GM18507 (cell line): ENCODE measurements around the gene GGA1.

ENCODE experiments used
- DNase-seq: peaks from one replicate; pipeline ENCODE4 v3.0.0; 2011; ENCODE audit warnings: low read depth; ENCODE audit not compliant: insufficient read length; ENCODE audit errors: extremely low spot score
- FAIRE-seq: peaks from 2 replicates; lab custom pipeline; 2011; peaks lifted over from hg19 to GRCh38; lab: Jason Lieb, UNC

The GGA1 gene

DNA sequence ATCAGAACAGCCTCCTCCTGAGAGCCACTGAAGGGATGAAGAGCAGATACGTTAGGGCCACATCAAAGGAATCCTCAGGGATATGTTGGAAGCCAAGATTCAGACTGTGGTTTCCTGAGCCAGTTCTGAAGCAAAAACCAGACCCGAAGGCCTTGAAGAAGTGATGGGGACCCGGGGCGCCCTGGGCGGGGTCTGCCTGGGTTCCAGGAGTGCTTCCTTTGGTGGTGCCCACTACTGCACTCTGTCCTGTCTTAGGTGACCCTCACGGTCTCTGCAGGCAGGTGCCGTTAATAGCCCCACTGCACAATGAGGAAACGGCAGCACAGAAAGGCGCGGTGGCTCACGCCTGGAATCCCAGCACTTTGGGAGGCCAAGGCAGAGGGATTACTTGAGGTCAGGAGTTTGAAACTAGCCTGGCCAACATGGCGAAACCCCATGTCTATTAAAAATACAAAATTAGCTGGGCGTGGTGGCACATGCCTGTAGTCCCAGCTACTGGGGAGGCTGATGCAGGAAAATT lies 18.0 kb downstream of the GGA1 start:
- FAIRE-seq (no peak), DNase-seq (no peak)

DNA sequence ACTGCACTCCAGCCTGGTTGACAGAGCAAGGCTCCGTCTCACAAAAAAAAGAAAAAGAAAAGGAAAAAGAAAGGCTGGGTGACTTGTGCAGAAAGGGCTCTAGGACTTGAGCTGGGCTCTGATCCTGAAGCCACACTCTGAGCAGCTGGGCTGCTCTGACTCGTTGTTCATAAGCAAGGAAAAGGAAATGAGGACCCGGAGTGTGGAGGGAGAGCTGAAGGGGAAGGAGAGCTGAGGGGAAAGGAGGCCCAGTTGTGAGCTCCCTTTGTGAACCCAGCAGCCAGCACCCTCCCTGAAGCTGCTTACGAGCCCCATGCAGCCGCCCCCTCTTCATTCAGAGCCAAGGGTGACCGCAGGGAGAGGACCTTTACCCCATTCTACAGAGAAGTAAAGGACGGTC lies 18.5 kb downstream of the GGA1 start:
- DNase-seq: no peak
- no peak for FAIRE-seq

DNA sequence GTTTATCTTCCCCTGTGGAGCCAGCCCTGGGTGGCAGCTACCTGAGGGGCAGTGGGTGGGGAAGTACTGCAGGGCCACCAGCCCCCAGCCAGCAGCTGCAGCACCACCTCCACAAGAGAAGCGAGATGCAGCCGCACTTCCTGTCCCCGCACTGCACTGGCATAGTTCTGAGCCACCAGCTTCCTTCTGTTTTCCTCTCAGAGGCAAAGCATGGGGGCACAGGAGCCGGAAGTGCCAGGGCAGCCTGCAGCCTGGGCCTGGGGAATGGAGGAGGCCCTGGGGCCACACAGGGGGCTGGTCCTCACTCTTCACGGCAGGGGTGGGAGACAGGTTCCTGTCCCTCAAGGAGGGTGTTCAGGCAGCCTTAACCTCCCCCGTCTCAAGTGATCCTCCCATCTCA lies 18.9 kb downstream of the GGA1 start:
- FAIRE-seq: no peak
- DNase-seq: no peak

DNA sequence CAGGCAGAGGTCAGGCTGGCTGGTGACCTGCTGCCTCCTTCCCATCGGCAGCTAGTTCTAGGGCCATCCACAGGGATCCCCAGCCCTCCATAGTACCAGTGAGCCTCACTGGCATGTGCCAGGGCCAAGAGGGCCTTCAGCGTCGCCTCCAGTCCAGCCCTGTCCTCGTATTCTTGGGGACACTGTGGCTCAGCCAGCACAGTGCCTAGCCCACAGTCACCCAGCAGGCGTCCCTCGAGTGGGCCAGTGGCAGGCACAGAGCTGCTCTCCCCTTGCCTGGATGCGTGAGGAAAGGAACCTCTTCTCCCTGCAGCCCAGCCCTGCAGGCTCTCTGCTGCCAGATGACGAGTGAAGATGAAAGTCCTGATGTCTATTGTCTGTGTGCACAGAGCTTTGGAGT lies 20.2 kb downstream of the GGA1 start:
- DNase-seq: no peak
- no peak for FAIRE-seq

DNA sequence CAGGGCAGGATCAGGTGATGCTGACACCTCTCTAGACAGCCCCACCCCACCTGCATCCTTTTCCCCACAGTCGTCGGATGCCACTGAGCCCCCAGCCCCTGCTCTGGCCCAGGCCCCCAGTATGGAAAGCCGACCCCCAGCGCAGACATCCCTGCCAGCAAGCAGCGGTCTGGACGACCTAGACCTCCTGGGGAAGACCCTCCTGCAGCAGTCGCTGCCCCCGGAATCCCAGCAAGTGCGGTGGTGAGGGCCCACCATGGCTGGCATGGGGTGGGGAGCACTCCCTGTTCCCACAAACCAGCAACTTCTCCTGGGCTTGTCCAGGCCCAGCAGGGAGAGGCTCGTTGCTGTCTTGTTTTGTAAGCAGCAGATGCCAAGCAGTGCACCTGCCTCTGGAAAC lies 21.3 kb downstream of the GGA1 start:
- FAIRE-seq (no peak), DNase-seq (no peak)

DNA sequence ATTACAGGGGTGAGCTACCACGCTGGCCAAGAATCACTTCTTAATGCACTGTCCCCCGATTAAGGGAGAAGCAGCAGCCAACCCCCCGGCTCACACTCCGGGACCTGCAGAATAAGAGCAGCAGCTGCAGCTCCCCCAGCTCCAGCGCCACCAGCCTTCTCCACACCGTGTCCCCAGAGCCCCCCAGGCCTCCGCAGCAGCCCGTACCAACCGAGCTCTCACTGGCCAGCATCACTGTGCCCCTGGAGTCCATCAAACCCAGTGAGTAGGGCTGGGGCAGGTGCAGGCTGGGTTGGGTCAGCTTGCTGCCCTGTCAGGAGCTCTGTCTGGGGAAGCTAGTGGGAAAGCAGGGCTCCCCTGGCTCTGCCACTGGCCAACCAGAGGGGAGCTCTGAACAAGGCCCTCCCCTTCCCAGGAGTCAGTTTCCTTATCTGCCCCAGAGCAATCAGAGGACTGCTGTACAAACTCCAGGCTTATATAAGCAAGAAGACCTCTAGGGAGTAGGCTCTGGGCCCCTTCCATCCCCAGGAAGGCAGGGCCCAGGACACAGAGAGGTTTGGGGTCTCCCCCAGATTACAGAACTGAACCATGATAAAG lies 22.3 kb downstream of the GGA1 start:
- DNase-seq: no peak
- no peak for FAIRE-seq

DNA sequence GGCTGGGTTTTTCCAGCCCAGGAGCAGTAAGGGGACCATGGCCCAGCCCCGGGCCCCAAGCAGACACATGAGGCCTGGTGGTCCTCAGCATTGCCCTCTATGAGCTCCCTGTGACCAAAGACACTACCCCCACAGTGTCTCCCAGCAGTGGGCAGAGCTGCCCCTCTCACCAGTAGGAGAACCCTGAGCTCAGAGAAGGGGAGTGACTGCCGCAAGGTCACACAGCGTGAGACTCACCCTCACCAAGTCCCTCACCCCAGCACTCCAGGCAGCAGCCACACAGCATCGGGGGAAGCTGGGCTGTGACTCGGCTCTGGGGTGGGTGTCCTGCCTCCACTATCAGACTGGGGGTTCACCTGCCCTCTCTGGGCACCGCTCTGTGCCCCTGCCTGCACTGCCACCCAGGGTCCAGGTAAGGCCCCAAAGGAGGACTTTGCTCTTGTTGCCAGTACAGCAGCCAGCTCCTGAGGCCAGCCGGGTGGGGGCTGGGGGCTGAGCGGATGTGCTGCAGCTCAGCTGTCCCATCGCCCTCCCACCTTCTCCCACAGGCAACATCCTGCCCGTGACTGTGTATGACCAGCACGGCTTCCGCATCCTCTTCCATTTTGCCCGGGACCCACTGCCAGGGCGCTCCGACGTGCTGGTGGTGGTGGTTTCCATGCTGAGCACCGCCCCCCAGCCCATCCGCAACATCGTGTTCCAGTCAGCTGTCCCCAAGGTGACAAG lies 23.0 kb downstream of the GGA1 start:
- DNase-seq: no peak
- no peak for FAIRE-seq

DNA sequence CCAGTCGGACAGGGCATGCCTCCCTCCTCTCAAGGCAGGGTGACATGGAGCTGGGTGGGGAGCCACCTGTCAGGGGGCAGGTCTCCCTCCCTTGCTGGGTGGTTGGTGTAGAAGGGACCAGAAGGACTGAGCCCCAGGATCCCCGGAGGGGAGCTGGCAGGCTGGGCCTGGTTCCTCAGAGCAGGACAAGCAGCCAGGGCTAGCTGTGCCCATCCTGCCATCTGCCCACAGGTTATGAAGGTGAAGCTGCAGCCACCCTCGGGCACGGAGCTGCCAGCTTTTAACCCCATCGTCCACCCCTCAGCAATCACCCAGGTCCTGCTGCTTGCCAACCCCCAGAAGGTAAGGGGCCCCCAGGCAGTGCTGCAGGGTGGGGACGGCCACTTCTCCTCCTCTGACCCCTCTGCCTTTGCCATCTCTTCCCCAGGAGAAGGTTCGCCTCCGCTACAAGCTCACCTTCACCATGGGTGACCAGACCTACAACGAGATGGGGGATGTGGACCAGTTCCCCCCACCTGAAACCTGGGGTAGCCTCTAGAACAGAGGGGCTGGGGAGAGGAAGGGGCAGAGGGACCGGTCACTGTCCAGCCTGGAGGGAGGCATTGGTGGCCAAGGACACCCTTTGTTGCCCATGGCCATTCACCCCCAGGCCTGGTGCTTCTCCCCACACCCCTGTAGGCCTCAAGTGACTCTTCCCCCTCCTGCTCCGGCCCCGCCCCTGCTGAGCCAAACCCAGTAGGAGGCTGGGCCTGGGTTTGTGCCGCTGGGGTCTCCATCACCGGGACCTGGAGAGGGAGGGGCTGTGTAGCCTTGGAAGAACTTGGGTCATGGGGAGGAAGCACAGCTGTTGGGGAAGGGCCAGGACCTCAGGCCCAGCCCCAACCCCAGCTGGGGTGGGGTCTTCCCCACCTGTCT lies 23.8 kb downstream of the GGA1 start:
- DNase-seq: no peak

DNA sequence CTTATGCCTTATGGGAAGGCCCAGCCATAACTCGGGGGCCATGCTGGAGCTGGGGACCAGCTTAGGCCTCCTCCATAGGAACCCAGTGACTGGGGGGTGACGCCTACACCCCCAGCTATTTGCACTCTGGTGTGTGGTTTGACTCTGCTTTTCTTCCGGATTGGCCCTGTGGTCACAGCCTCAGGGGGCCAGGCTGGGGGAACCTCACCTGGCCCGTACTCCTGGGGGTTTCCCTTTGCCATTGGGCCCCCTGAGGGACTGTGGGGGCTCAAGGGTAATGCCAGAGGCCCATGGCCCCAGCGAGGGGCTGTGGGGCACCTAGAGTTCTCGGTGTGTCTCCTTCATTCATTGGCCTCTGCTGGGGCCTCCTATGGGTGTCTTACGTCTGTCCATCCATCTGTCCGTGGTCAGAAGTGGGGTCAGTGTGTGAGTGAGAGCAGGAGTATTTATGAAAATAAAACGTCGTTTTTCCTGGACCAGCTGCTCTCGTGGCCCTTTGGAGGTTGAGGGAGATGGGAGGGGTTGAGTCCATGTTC lies 24.5 kb downstream of the GGA1 start:
- FAIRE-seq: peak; percentile 97

More for the DNA sequence above, 23.8 kb downstream of the GGA1 start:
- peak; percentile 42 for FAIRE-seq

DNA sequence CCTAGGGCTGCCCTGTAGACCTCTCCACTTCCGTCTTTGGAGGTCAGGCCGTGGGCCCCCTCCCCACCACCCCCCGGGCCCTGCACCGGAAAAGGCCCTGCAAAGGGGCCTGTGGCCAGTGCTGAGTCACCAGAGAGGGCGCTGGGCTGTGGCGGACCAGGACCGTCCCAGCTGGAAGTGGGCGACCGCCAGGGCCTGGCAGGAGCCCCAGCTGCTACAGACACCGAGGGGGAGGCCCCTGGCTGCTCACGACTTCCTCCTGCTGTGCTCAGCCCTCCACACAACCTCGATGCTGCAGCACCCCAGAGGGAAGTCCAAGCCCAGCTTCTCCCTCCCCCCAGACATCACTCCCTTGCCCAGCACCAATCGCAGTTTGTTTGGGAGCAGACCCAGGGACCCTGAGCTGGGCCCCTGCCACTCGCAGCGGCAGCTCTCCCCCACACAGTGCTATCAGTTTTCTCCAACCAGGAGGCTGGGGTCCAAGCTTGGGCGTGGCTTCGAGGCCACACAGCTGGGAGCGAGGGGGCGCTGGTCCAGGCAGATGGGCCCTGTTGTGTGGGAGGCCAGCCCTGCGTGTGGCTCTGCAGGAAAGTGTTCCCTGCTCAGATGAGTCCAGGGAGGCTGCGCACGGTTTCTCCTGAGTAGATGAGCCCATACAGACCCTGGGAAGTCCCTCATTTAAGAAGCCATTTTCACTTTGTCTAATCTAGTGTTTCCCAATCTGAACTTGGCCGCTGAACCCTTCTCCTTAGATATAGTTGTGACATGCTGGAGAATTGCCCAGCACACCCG lies 25.2 kb downstream of the GGA1 start:
- DNase-seq (peak; percentile 72), FAIRE-seq (no peak)

More for the DNA sequence above, 24.5 kb downstream of the GGA1 start:
- DNase-seq: peak; percentile 81

DNA sequence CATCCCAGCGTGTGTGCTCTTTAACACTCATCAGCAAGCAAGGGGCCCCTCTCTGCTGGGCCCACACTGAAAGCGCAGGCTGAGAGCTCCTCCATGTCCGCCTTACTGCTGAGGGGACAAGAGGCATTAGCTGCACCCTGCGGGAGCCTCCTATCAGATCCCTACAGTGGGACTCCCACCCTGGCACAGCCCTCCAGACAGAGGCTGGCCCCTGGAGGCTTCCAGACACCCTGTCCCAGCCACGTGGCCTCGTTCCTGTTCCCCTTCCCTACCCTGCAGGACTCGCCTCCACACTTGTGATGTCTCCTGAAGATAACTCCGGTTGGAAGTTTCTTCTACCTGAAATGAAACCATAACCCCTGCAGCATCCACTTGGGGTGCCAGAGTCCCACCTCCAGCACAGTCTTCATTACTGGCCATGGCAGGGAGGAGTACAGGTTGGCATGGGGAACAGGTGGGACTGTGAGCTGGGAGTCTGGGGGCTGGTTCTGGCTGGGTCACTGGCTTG lies 25.8 kb downstream of the GGA1 start:
- no peak for FAIRE-seq
- no peak for DNase-seq

DNA sequence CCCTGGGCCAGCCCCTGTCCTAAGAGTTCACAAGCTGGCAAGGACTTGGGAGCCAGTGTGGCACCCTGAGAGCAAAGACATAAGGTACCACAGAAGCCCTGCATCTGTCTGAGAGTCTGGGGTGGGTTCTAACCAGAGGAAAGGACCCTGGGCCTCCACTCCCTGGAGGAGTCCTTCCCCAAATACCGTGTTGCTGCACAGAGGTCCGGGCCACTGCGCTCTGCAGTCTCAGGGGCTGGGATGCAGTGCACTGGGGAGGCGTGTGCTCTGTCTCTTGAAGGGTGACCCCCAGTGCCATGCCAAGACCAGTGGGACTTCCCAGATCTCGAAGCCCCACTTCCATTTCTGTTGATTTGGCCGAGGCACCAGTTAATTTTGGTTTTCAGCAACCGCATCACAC lies 26.5 kb downstream of the GGA1 start:
- no peak for FAIRE-seq
- DNase-seq: no peak

DNA sequence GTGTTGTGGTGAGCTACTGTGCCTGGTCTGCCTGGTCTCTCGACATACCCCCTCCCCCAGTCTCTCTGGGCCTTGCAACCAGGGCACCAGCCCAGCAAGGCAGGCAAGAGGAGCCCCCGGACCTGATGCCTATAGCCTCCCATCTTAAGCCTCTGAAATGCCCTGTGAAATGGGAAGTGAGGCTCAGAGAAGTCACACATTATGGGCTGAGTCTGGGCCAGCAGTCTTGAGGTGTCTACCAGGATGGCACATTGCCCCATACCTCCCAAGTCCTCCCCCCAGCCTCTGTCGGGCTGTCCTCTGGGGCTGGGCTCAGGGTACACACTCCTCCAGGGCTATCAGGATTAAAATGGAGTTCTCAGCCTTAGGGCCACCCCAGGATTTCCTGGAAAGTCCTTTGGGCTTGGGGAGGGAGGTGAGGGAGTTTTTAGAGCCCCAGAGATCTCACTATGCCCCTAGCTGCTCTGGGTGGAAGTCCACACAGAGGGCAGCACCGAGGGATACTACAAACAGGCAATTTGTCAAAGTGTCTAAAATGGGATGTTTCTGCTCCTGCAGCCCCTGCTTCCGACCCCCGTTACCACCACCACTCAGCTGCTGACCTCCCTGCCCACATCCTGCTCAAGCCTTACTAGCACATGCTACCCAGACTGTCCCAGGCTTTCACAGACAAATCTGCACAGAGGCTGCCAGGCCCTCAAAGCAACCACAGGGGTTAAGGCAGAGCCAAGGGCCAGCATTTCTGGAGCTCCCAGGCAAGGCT lies 27.7 kb downstream of the GGA1 start:
- DNase-seq (no peak), FAIRE-seq (peak; percentile 91)

DNA sequence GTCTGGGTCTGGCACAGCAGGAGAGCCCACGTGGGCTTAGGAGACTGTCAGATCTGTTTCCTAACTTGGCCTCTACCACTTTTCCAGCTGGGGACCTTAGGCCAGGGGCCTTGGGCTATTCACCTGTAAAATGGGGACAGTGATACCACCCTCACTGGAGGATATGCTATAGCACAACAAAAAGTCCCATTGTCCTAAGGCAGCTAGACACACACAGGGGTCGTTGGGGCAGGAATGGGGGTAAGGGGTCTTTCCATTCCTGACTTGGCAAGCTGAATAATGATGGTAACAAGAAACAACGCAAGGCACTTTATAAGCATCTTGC lies 28.3 kb downstream of the GGA1 start:
- DNase-seq (no peak), FAIRE-seq (no peak)

DNA sequence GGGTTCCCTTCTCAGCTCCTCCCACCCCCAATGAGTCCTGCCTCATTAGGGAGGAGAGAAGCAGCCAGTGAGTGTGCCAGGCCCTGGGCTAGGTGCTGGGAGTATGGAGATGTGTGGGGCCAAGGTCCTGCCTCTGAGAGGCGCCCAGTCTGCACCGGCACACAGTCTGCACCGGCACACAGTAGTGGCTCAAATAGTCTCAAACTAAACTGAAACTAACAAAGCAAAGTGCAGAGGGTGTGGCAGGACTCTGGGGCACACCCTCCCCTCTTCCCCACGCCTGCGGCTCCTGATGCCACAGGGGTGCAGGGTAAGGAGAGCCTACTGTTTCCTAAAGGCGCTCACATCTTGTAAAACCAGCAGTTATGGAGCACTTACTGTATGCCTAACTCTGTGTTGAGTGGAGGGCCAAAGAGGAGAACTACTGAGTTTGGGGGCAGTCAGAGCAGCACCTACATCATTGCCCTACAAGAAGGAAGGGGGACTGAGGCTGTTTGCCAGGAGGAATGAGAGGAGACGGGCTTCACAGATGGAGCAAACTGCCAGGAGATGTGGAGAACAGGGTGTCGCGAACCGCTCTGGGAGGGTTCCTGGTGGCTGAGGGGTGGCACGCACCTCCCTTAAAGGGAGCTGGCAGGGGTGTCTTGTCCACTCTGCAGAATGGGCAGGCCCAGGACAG lies 29.9 kb downstream of the GGA1 start:
- DNase-seq (no peak), FAIRE-seq (peak; percentile 78)

DNA sequence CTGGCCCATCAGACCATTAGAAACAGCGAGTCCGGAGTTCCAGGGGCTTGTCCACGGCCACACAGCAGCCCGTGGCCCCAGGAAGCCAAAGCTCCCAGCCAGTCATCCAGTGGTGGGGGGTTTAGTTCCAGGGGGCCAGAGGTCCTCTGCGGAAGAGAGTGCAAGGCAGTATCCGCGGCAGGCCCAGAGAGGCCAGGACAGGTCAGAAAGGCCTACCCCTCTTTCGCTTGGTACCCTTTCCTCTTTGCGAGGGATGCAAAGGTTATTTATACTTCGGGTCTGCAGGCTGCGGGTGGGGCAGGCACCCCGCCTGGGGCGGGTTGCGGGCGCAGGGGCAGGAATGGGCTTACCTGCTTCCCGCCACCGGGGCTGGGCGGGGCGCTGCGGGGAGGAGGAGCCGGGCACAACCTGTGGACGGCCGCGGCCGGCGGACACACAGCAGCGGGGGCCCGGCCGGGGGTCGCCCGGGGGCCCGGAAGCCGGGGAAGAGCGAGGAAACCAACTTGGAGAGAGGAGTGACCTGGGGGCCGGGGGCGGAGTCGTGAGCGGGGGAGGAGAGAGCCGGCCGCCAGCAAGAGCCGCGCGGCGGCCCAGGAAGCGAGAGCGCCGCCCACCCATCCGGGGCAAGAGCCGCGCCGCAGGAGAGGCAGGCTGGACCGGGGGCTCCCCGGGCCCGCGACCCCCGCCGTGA lies 30.6 kb downstream of the GGA1 start, which contains the start of gene SH3BP1:
Gene SH3BP1, plus strand, starts transcription at position 600 of the 691 bp plus-strand sequence. CDS start 119 bp downstream, outside the sequence.
- FAIRE-seq (peak; percentile 82), DNase-seq (no peak)
